Body of pancreas (tissue), 4 donors: ENCODE results near the gene CBX4. TPM values are rescaled to one million over a fixed set of nuclear protein-coding genes. Genes with fewer than 3 reads are reported as not detected.

ENCODE experiments used
- ATAC-seq: fragments of 150-250 bp; one replicate; pipeline ENCODE4 v1.9.1; 2016
- DNase-seq, 4 donors: peaks; one replicate each; pipeline ENCODE4 v3.0.0-alpha.2; 2019
- H3K27ac ChIP-seq, 4 donors: fragments of 200-600 bp; sonication (generic); 1 replicate in 3 of 4; 2 replicates in 1 of 4; pipeline versions ENCODE4 v1.5.1 to v1.6.1; 2016 to 2019; ENCODE audit warnings: mild to moderate bottlenecking in 1 of 4, mixed read lengths in 1 of 4, moderate library complexity in 1 of 4
- H3K27me3 ChIP-seq, 2 donors: fragments of 200-600 bp; sonication (generic); one replicate each; pipeline ENCODE4 v1.6.0; 2016; ENCODE audit warnings: mild to moderate bottlenecking in 1 of 2
- H3K36me3 ChIP-seq, 2 donors: fragments of 200-600 bp; sonication (generic); replicated peaks in 1 of 2; 2 replicates each; pipeline ENCODE4 v1.5.1; 2016; ENCODE audit warnings: low read depth in 2 of 2; ENCODE audit not compliant: insufficient read depth in 1 of 2
- H3K4me1 ChIP-seq: fragments of 200-600 bp; sonication (generic); one replicate; pipeline ENCODE4 v1.6.0; 2016
- H3K4me3 ChIP-seq, 2 donors: fragments of 200-600 bp; sonication (generic); 1 replicate in 1 of 2; 2 replicates in 1 of 2; pipeline ENCODE4 v1.5.1; 2016 to 2019
- H3K9me3 ChIP-seq, 3 donors: fragments of 200-600 bp; sonication (generic); 1 replicate in 2 of 3; 2 replicates in 1 of 3; pipeline ENCODE4 v1.5.1; 2016
- POLR2A ChIP-seq, 3 donors: fragments of 450-650 bp; IDR thresholded peaks; one replicate each; pipeline ENCODE4 v1.6.1; 2016; ENCODE audit warnings: antibody characterized with exemption in 3 of 3, mild to moderate bottlenecking in 2 of 3
- WGBS, 2 donors: methylation state at CpG; one replicate each; pipeline ENCODE4 v1.1.5; 2017; 5-methylcytosine and 5-hydroxymethylcytosine counted together
- intact Hi-C: fragments of 100-400 bp; cut with DNase I; formaldehyde crosslinking; loops from one replicate; pipeline ENCODE4 v1.15.1; 2023
- total RNA-seq, 2 donors: library from RNA; depleted of rRNA; stranded (reverse); fragments of >200 nt; gene quantifications; one replicate each; pipeline ENCODE4 v1.1.0, GENCODE V29; 2016
- TF ChIP-seq, protein P1 (sequence below), 7 experiments: fragments of 450-650 bp in 4 of 7; fragments of 200-600 bp in 3 of 7; sonication (generic) in 3 of 7; IDR thresholded peaks; one replicate each; pipeline ENCODE4 v1.5.1; 2016 to 2019; ENCODE audit warnings: antibody characterized with exemption in 7 of 7

The CBX4 gene
- total RNA-seq, 2 donors from 2014 or later, result 15.6 to 17.8 TPM

DNA sequence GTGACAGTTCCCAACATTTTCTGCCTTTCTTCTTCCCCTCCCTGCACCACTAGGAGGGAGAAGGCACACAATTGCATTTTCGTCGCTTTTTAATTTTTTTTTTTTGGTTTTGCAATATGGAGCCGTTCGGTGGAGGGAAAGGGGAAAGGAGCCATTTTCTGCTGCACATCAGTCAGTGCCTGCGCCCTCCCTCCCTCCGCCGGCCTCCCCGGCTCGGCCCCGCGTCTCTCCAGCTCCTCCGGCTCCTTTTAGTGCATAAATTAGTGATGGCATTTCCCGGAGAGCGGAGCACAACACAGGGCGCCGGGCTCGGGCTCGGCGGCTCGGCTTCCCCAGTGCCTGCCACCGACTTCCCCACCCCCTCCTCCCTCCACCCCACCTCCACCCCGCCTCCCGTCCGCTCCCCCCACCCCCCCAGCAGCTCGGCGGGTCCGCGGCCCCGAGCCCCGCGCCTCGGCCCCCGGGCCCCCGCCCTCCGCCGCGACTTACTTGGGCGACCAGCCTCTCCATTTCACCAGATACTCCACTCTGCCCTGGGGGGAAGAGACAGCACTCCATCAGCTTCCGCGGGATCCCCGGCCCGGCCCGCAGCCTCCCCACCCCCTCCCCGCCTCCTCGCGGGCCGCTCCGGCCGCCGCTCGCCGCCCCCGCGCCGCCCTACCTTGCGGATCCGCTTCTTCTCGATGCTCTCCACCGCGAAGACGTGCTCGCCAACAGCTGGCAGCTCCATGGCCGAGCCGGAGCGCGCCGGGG is 542 bp downstream of the CBX4 start:
- intact Hi-C loops, result no loop called here
- peaks cover 0 to 1% of the 10 kb centered on the region in 2 donors for H3K36me3 ChIP-seq
- peak; percentile 64 to 66 (median 65) for DNase-seq
- H3K9me3 ChIP-seq, result no peaks in the 10 kb centered on the region
- H3K27ac ChIP-seq, result peak overlapping the region; percentile 93 to 98 (median 96)
- TF ChIP-seq, protein P1, sequence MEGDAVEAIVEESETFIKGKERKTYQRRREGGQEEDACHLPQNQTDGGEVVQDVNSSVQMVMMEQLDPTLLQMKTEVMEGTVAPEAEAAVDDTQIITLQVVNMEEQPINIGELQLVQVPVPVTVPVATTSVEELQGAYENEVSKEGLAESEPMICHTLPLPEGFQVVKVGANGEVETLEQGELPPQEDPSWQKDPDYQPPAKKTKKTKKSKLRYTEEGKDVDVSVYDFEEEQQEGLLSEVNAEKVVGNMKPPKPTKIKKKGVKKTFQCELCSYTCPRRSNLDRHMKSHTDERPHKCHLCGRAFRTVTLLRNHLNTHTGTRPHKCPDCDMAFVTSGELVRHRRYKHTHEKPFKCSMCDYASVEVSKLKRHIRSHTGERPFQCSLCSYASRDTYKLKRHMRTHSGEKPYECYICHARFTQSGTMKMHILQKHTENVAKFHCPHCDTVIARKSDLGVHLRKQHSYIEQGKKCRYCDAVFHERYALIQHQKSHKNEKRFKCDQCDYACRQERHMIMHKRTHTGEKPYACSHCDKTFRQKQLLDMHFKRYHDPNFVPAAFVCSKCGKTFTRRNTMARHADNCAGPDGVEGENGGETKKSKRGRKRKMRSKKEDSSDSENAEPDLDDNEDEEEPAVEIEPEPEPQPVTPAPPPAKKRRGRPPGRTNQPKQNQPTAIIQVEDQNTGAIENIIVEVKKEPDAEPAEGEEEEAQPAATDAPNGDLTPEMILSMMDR (IDR thresholded peaks at IDR 0.05), result peak in 1 of 7 experiments; percentile 2
- TF ChIP-seq POLR2A (IDR thresholded peaks at IDR 0.05), result peak in 2 of 3 donors; percentile 52
- peaks cover 0 to 34% of the 10 kb centered on the region in 2 donors for H3K27me3 ChIP-seq
- ATAC-seq, result peak; percentile 16
- peaks cover 80% of the 10 kb centered on the region for H3K4me1 ChIP-seq
- 0 to 1% methylated on average over 12 to 41 of the region's 67 CpGs for WGBS, 2 donors
- H3K4me3 ChIP-seq, result peak overlapping the region; percentile 63 to 93

DNA sequence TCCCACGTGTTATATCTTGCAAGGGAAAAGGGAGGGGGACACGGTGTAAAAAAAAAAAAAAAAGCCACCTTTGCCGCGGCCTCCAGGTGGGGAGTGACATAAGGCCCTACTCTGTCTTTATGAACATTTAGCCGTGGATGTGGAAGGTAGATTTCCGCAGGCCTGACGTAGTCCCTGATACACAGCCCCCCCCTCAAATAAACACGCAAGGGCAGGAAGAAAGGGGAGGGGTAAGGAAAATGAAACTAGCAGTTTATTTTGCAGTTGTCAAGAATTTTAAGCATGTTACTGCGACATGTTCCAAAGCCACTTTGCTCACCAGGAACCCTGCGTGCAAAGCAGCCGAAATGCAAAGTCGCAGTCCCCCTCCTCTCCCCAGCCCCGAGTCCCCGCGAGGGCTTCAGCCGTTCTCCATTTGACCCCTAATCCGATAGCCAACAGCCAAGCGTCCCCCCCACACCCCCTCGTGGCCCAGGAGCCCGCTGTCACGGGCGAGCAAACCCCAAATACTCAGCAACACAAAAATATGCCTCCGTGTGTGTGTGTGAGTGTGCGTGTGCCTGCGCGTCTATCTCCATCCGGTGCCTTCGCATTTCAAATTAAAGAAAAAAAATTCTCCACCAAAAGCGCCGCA is 1.2 kb downstream of the CBX4 start:
- peak in 3 of 4 donors; percentile 25 to 34 (median 31) for DNase-seq
- TF ChIP-seq POLR2A (IDR thresholded peaks at IDR 0.05), result no peak
- TF ChIP-seq, protein P1 (IDR thresholded peaks at IDR 0.05), result peak in 1 of 7 experiments; percentile 11
- Histone ChIP-seq H3K36me3 (peaks cover 0 to 1% of the 10 kb centered on the region in 2 donors), H3K9me3 (no peaks in the 10 kb centered on the region), H3K27ac (peak overlapping the region; percentile 93 to 98 (median 96)), H3K4me1 (peaks cover 78% of the 10 kb centered on the region), H3K27me3 (peaks cover 0 to 30% of the 10 kb centered on the region in 2 donors), H3K4me3 (peak overlapping the region; percentile 63 to 93)
- no peak for ATAC-seq
- intact Hi-C loops, result no loop called here
- WGBS, 2 donors, result 1% methylated on average over 30 of the region's 30 CpGs

DNA sequence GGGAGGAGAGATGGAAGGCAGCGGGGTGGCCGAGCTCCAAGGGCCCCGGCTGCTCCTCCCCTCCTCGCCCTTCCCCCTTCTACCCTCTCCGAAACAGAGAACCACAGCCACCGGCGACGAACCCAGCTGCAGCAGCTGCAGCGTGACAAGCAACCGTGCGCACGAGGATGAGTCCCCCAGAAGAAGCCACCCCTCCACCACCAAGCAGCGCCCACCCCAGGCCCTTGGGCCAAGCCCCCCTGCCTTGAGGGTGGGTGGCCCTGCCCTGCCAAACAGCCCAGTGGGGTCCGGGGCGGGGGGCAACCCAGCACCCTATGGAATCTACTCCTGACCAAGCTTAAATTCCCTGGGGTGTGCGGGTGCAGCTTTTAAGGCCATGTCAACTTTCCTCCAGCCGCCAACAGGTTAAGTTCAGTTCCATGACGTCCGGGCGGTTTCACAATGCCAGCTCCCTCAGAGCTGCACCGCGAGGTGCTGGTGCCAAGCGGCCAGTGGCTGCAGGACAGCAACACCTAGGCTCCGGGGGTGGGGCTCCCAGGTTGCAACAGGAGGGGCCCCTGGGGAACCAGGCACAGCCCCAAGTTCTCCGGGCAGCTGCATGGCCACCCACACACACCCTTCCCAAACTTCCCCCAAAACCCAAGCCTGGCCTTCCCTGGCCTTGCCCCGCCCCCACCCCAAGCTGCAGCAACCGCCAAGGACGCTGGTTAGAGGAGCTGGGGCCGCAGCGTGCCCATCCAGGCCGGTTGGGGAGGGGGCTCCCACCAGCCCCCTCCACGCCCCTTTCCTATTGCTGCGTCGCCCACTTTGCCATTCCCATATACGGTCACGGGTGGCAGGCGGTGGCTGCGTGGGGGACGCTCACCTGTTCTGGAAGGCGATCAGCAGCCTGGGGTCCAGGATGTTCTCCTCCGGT is 2.0 kb downstream of the CBX4 start:
- peaks cover 0 to 1% of the 10 kb centered on the region in 2 donors for H3K36me3 ChIP-seq
- peak overlapping the region; percentile 8 to 93 for H3K4me3 ChIP-seq
- TF ChIP-seq, protein P1 (IDR thresholded peaks at IDR 0.05), result peak in 6 of 7 experiments; percentile 20 to 64 (median 52)
- TF ChIP-seq POLR2A (IDR thresholded peaks at IDR 0.05), result peak; percentile 35 to 65 (median 59)
- H3K27ac ChIP-seq, result peak overlapping the region; percentile 59 to 98 (median 96)
- intact Hi-C loops, result no loop called here
- WGBS, 2 donors, result 6 to 14% methylated on average over 18 to 40 of the region's 41 CpGs
- peaks cover 0 to 23% of the 10 kb centered on the region in 2 donors for H3K27me3 ChIP-seq
- peak; percentile 92 to 96 (median 96) for DNase-seq
- peaks cover 78% of the 10 kb centered on the region for H3K4me1 ChIP-seq
- peak; percentile 59 for ATAC-seq
- no peaks in the 10 kb centered on the region for H3K9me3 ChIP-seq

DNA sequence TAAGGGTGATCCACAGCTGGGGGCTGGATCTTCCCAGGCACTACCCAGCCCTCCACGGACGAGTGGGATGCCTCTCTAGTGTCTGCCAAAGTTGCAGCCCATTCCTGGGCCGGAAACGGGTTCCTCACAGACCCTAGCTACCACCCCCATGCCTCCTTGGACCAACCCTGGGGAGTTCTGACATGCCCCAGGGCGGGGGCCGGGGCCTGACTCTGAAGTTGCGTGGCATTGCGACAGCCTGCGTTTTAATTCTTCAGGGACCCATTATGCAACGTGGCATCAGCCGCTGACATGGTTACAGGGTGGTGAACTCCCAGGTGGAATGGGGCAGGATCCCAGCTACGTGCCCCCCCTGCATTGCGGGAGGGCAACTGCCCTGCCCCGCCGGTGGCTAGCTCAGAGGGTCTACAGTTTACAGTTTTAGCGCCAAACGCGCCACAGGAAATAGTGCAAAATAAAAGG is 2.7 kb downstream of the CBX4 start:
- Histone ChIP-seq H3K36me3 (peaks cover 0 to 1% of the 10 kb centered on the region in 2 donors), H3K4me3 (no peak overlapping the region), H3K9me3 (no peaks in the 10 kb centered on the region), H3K4me1 (peaks cover 78% of the 10 kb centered on the region), H3K27me3 (peaks cover 0 to 16% of the 10 kb centered on the region in 2 donors), H3K27ac (peak overlapping the region; percentile 59 to 98 (median 96))
- ATAC-seq (no peak), DNase-seq (peak in 3 of 4 donors; percentile 38 to 50 (median 38))
- intact Hi-C loops, result no loop called here
- 27 to 60% methylated on average over 2 to 18 of the region's 18 CpGs for WGBS, 2 donors
- TF ChIP-seq, protein P1 (IDR thresholded peaks at IDR 0.05), result no peak
- no peak for TF ChIP-seq POLR2A (IDR thresholded peaks at IDR 0.05)
